Limb (tissue), 2 donors: Measurements from ENCODE around the gene PSMB9.

ENCODE experiments used
- DNase-seq, 2 donors: peaks; one replicate each; pipeline ENCODE4 v3.0.0-alpha.2; 2016; ENCODE audit errors: extremely low spot score in 2 of 2

The PSMB9 gene

GRCh38 chr6:32839356-32839755, 14.6 kb upstream of the PSMB9 start:
- no peak for DNase-seq

- DNase-seq = no peak
These were observed 13.3 kb upstream of the PSMB9 start for GRCh38 chr6:32840604-32841246.

DNA sequence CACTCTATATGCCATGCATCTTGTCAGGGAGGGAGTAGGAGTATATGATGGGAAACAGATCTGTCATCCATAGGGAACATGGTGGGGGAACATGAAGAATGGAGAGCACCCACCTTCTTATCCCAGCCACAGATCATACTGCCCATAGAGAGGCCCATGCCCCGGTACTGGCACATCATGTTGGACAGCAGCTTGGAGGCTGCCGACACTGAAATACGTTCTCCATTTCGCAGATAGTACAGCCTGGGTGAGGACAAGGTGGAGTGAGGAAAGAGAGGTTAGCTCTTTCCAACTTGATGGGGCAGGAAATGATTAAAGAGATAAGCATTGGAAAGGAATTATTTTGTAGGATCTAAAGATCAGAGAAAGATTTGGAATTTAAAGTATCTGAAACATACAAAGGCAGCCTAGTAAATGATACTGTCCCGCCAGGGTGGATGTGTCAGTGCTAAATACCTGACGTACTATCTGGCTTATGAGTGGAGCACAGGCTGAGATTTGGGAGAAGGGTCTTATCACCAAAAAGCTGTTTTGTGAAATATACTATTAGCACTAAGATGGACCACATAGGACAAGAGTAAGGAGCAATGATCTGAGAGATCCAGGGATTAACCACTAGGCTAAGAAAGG, 11.9 kb upstream of the PSMB9 start:
- no peak for DNase-seq

DNA sequence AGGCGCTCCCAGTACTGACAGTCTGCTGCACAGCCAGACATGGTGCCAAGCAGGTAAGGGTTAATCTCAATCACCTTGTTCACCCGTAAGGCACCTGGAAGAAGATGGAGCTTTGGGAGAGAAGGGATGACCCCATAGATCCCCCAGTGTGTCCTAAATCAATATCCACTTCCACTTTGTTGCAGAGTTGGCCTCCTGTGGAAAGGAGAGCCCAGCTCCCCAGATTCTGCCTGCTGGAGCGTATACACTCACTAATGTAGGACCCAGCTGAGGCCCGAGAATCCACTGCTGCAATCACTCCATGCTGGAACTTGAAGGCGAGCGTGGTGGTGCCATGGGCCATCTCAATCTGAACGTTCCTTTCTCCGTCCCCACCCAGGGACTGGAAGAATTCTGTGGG, 11.3 kb upstream of the PSMB9 start:
- DNase-seq = no peak

- no peak for DNase-seq
These were observed 10.5 kb upstream of the PSMB9 start for GRCh38 chr6:32843331-32843978.

DNA sequence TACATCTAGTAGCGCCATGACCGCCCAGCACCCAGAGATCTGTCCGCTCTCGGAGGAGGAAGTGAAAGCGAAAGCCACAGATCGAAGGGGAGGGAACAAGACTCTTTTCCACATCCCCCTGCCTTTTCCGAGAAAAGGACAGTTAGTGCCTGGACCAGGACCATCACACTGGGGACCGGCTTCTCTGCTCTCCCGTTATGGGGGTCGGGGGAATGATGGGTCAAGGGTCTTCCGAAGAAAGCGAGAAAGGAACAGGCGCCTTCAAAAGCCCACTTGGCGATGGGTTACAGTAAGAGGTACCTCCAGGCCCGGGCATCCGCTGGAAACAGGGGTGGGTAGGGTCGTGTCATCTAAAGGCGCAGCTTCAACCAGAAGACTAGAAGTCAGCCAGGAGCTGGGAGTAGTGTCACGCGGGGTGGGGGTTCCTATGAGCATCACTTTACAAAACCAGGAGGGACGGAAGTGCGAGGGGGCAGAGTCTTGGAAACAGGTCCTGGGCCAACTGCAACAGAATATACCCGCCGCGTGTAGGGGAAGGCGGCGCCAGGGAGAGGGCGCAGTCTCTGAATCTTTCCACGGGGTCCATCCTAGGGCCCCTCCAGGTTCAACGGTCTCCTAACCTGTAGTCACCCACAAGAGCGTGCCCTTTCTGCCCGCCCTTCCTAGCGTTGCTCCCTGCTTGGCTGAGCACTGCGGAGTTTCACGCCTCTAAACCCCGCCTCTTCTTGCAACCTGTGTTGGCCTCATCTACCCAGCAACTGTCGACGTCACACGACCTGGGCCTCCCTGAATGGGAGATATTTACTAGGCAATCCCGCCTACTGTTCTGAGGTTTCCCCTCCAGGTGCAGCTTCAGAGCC, 9.8 kb upstream of the PSMB9 start, which contains the start of gene PSMB8:
TSS of gene PSMB8 (minus strand) at position 69 of the 860 bp plus-strand sequence. CDS start at position 18, 51 bp downstream.
- DNase-seq = peak; percentile 91 to 93

GRCh38 chr6:32844839-32845383, 9.1 kb upstream of the PSMB9 start:
- DNase-seq = no peak

GRCh38 chr6:32845384-32845884, 8.6 kb upstream of the PSMB9 start:
- DNase-seq = no peak

GRCh38 chr6:32847004-32847403, 7.0 kb upstream of the PSMB9 start:
- DNase-seq = no peak

- DNase-seq = no peak
These were observed 6.2 kb upstream of the PSMB9 start for GRCh38 chr6:32847795-32848194.

DNA sequence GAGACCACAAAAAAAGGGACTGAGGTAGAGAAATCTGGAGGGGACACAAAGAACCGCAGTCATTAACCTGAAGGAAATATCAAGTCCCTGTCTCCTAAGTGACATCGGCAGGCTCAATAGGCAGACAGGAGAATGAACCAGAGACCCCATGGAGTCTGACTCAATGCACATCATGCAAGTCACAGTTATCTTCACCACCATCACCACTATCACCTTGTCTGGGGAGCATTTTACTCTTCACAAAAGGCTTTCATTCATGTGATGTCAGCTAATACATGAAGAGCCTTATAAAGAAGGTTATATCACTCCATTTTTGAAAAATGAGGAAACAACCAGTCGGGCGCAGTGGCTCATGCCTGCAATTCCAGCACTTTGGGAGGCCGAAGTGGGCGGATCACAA, 4.9 kb upstream of the PSMB9 start:
- no peak for DNase-seq

DNA sequence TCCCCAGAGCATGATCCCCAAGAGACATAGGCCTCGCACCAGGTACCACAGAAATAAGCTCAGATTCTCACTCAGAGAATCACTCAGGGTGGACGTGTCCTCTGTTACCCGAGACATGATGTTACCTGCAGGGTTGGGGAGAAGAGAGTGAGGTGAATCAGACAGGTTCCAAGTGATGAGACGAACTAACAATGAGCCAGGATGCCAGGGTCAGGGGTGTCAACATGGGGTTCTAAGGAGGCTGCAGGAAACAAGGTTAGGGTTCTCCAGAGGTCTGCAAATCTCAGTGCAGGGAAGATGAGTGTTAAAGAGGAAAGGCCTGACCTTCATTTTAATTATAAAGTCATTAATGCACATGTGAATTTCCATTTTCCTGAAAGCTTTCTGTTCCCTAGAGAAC, 3.0 kb upstream of the PSMB9 start:
- no peak for DNase-seq

DNA sequence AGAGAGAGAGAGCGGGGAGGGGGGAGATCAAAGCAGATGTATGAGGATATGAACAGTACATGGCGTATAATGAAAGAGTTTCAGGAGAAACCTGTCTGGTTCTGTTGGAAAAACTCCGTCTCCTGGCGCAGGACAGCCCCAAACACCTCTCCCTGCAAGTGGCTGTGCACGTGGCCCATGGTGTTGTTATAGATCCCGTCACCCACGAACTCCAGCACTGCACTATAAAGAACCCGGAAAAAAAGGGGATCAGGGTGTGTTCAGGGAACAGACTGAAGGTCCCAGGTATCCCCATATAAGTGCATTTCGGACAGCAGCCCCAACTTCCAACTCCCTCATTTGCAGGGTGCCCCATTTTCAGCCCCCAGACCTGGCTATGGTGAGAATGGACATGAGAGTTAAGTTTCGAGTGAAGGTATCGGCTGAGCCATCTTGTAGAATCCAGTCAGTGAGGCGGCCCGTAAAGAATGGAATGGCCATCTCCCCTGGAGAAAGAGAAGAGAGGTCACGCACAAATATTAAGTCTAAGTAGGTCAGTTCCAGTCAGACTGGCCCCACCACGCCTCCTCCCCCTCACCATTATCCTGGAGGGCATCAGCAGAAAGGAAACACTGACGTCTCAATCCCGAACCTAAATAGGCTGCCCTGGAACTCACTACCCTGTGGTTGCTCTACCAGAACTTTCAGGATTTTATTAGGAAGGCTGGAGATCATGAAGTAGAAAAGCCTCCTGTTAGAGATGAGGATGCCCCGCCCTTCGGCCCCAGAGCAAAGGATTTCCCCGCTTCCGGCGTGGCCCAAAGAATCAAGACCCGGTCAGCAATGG, 1.8 kb upstream of the PSMB9 start:
- DNase-seq = no peak

DNA sequence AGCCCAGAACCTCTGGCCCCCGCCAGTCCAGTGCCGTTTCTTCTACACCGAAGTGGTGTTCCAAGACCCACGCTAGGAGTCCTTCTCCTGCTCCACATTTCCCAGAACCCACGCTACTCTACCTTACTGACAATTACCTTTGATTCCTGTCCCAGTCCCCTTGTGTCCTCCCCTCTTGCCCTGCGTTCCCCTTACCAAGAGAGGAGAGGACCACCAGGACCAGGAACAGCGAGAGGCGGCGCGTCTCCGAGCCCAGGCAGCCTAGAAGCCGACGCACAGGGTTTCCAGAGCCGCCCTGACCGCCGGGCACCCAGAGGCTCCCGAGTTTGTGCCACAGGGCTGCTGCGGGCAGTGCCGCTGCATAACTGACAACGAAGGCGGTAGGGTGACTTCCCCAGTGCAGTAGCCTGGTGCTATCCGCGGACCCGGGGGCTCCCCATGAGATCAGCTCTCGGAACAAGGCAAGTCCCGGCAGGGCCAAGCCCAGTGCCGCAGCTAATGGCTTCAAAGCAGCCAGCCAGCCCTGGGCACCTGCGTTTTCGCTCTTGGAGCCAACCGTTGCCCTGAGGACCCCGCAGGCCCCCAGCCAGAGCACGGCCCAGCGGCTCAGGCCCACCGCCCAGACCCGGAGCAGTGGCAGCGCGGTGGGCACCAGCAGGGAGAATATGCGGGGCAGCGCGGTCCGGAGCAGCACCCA, 1.0 kb upstream of the PSMB9 start:
- no peak for DNase-seq

- no peak for DNase-seq
These were observed 585 bp downstream of the PSMB9 start for GRCh38 chr6:32854376-32855178.

DNA sequence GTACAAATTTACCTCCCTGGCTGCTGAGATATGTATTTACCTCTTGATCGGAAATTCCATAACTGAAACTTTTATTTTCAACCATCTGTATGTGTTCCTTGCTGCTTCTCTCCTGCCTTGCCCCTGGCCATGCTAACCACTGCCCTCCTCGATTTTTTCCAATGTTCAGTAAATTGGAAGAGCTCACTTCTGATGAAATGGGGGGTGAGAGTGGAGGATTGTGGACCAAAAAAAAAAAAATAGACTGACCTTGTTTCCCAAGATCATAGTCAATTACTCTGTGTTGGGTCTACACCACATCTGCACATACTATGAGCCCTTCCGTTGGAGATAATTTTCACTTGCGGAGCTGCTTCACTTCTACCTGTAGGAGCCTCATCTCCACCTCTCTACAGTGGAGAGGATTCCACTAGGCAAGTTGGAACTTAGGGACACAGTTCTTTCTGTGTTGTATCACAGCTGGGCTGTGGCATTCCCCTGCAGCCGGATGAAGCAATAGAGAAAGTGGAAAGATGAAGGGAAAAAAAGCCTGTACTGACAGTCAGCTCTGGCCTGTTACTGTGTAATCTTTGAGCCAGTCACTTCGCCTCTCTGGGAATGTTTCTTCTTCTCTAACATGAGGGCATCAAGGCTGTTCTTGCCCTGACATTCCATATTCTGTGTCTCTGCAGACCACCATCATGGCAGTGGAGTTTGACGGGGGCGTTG, 1.6 kb downstream of the PSMB9 start:
- DNase-seq = no peak

DNA sequence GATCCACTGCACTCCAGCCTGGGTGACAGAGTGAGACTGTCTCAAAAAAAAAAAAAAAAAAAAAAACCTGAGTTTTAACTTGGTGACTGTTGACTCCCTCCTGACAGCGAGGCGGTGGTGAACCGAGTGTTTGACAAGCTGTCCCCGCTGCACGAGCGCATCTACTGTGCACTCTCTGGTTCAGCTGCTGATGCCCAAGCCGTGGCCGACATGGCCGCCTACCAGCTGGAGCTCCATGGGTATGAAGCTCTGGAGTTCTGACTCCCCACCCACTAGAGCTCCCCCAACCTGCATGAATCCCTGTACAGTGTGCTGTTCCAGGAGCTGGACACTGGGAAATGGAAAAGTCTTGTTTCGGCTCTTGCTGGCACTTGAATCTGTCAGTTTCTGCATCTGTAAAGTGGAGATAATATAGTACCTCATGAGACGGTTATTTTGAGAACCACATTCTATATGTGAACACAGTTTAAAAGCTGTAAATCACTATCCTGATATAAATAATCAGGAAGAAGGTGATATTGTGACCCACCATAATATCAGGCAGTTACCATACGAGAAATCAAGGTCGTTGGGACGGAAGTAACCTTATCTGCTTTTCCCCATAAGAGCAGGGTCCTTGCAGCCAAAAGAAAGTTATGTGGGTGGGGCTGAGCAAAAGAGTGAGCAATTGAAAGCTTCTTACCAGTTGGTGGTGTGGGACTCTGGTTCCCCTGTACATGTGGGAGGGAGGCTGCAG, 3.3 kb downstream of the PSMB9 start:
- DNase-seq = no peak

DNA sequence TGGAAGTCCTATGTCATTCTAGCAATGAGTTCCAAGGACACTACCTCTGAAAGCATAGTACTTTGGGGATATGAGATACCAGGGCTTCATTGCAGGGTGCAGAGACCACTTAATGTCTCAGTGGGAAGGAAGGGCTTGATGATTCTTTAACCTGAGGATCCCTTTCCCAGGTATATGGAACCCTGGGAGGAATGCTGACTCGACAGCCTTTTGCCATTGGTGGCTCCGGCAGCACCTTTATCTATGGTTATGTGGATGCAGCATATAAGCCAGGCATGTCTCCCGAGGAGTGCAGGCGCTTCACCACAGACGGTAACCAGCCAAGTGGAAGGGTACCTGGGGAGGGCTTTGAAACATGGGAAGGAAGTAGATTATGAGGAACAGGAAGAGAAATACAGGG, 4.2 kb downstream of the PSMB9 start:
- no peak for DNase-seq
